GM12875 (cell line): ENCODE results near the gene MAP1B.

Experiments
- H3K4me3 ChIP-seq: one replicate; pipeline ENCODE4 v1.5.1; 2011; ENCODE audit warnings: low read depth, low read length, control low read depth
- CTCF ChIP-seq: IDR thresholded peaks from 2 replicates; pipeline ENCODE4 v1.5.1; 2011; ENCODE audit warnings: low read depth, mild to moderate bottlenecking, control low read depth, inconsistent platforms, low read length, moderate library complexity, borderline replicate concordance; ENCODE audit not compliant: insufficient read depth

Gene MAP1B

GRCh38 chr5:72151169-72151568, 43.9 kb downstream of the MAP1B start:
- H3K4me3 ChIP-seq = no peak overlapping the region
- TF ChIP-seq CTCF = no peak

- no peak for TF ChIP-seq CTCF
- H3K4me3 ChIP-seq = no peak overlapping the region
Measured at GRCh38 chr5:72151646-72152045, 44.4 kb downstream of the MAP1B start.

- H3K4me3 ChIP-seq = no peak overlapping the region
- no peak for TF ChIP-seq CTCF
Measured at GRCh38 chr5:72152545-72152944, 45.3 kb downstream of the MAP1B start.

- no peak overlapping the region for H3K4me3 ChIP-seq
- no peak for TF ChIP-seq CTCF
Measured at GRCh38 chr5:72153551-72153950, 46.3 kb downstream of the MAP1B start.

GRCh38 chr5:72154076-72154756, 46.9 kb downstream of the MAP1B start:
- no peak overlapping the region for H3K4me3 ChIP-seq
- no peak for TF ChIP-seq CTCF

GRCh38 chr5:72156946-72157624, 49.8 kb downstream of the MAP1B start:
- TF ChIP-seq CTCF = no peak
- no peak overlapping the region for H3K4me3 ChIP-seq

GRCh38 chr5:72157625-72157962, 50.3 kb downstream of the MAP1B start:
- H3K4me3 ChIP-seq = no peak overlapping the region
- no peak for TF ChIP-seq CTCF
